Stimulated activated CD8-positive, alpha-beta memory T cell treated with anti-CD3 and anti-CD28 coated beads, Interleukin-12 subunit alpha, Interleukin-12 subunit beta, amount 100 ng/mL, for 1 hour (primary cell): ENCODE measurements around the gene TRAF3.

Experiments
- DNase-seq: peaks from one replicate; pipeline ENCODE4 v3.0.0-alpha.2; 2020; ENCODE audit warnings: low read depth

TRAF3 gene

GRCh38 chr14:102777711-102778337, 575 bp downstream of the TRAF3 start:
- no peak for DNase-seq

GRCh38 chr14:102778338-102779083, 1.3 kb downstream of the TRAF3 start:
- DNase-seq = no peak

DNA sequence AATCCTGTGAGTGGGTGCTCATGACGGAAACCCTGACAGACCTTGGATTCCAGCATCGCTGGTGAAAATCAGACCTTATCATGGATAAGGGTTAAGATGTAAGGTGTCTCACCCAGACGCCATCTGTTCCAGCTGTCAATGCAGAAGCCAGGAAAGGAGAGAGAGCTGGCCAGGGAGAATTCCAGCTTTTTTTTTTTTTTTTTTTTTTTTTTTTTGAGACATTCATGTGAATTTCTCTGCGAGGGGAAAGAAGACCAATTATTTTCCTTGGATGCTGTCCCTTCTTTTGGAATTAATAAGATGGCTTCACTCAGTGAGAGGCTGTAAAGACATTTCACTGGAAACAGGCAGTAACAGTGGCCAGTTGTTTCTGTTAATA, 1.8 kb downstream of the TRAF3 start:
- no peak for DNase-seq

GRCh38 chr14:102779574-102780315, 2.5 kb downstream of the TRAF3 start:
- DNase-seq = no peak

DNA sequence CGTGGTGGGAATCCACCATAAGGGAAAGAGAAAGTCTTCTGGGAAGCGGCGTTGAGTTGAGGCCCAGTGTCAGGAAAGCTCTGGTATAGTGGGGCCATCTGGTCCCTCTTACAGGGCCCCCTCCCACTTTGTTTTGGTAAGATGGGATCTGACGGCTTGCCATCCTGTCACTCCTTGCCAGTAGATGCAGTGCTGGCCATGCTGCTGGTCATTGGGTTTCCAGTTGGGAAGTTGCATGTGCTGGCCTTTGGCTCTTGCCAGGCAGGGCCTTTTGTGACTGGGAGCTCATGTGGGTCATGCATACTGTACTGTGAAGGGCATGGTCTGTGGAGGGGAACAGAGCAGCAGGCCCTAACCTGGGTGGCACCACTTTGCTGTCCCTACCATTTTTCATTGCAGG, 3.8 kb downstream of the TRAF3 start:
- no peak for DNase-seq

GRCh38 chr14:102782974-102783373, 5.7 kb downstream of the TRAF3 start:
- no peak for DNase-seq

- no peak for DNase-seq
Observed at GRCh38 chr14:102784892-102785594, 7.8 kb downstream of the TRAF3 start.

DNA sequence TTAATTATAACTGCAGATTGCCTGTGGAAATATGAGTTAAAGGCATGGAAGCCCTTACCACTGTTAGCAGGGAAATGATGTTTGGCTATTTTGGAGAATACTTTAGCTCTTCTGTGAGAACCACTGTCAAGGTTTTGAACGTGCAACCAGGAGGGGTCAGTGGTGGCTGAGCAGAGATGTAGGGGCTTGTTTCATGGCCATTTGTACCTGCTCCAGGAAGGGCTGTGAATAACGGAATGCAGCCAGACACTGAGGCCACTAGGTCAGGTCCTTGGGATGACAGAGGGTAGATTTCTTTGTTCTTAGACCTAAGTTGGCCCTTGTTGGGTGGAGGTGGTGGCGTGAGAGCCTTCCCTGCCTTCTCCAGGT, 8.3 kb downstream of the TRAF3 start:
- DNase-seq = no peak

DNA sequence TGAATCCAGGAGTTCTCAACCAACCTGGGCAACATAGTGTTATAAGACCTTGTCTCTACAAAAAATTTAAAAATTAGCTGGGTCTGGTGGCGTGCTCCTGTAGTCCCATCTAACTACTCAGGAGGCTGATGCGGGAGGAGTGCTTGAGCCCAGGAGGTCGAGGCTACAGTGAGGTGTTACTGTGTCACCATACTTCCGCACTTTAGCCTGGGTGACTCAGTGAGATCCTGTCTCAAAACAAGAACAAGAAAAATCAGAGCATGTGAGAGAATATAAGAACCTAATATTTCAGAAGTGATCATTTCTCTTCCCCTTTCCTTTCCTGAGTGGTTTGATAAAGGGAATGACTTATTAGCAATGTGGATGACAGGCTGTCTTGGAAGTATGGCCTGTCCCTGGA, 9.5 kb downstream of the TRAF3 start:
- no peak for DNase-seq

GRCh38 chr14:102789349-102789748, 12.1 kb downstream of the TRAF3 start:
- DNase-seq = no peak

DNA sequence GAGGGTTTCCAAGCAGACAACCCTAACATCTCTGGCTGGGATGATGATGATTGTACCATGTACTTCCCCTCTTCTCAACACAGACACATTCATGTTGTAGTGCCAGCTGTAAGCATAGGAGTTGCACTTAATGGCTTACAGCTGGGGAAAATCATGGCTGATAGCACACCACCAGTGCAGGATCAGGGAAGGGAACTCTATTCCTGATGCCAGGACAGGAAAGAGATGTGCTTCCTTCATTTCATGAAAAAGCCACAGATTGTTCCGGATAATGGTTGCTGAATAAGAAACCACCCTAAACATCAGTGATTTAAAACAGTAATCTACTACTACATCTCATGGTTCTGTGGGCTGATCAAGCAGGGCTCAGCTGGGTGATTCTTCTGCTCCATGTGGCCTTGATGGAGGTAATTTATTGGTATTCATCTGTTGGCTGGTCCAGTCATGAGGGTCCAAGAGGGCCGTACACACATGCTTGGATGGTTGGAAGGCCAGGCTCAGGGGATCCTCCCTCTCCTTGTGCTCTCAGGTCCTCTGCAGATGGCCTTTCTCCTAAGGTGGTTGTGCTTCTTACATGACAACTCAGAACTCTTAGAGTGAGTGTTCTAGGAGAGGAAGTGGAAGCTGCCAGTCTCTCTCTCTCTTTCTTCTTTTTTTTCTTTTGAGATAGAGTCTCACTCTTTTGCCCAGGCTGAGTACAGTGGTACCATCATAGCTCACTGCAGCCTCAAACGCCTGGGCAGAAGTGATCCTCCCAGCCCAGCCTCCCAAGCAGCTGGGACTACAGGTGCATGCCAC, 16.5 kb downstream of the TRAF3 start:
- DNase-seq = no peak

GRCh38 chr14:102795060-102795925, 18.0 kb downstream of the TRAF3 start:
- DNase-seq = no peak

GRCh38 chr14:102796661-102797190, 19.5 kb downstream of the TRAF3 start:
- DNase-seq = no peak

DNA sequence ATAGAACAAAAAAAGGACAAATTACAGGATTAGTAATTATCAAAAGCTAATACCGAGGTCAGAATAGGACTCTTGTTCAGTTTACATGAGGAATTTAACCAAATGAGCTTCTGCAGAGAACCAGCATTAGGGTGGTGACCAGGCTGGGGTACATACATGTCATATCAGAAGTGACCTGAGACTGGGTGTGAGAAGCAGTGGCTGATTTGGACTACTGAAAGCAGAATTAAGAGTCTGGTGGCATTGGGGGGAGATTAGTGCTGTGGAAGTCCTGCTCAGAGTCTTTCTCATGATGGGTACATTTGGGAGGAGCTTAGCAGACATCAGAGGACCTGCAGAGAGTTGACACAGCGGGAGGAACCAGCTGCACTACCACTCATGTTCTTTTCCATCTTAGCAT, 21.7 kb downstream of the TRAF3 start:
- DNase-seq = no peak

DNA sequence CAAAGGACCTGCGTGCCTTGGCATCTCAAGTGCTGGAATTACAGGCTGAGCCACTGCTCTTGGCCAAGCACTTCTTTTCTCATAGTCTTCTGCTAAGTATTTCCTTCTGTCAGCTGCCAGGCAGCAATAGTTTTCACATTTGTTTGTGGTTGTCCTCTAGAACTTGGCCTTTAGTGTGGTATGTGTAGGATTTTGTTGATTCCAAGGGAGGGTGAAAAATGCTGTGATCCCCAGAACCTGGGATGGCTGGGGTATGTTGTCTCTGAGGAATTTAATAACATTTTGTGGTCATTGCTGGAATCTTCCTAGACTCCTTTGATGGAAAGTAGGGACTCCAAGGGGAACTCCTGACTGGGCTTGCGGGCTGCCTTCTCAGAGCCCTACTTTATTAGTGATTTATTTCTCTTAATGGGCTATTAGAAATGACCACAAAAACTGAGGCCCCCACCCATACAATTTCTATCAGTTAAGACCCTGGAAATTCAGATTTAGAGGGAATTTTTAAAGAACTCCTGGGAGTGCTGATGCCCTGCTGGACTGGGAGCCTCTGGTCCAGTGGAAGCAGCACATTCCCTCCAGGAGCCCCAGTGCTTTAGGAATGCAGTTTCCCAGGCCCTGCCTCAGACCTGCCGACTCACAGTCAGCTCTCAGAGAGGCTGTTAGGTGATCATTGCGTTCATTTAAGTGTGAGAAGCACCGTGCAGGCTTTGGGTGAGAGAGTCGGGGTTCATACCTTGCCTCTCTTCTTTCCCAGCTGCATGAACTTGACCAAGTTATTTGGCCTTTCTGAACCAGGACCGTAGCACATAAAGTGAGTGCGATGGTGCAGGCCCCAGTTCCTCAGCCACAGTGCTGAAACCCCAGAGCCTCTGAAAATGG, 22.7 kb downstream of the TRAF3 start:
- DNase-seq = no peak

DNA sequence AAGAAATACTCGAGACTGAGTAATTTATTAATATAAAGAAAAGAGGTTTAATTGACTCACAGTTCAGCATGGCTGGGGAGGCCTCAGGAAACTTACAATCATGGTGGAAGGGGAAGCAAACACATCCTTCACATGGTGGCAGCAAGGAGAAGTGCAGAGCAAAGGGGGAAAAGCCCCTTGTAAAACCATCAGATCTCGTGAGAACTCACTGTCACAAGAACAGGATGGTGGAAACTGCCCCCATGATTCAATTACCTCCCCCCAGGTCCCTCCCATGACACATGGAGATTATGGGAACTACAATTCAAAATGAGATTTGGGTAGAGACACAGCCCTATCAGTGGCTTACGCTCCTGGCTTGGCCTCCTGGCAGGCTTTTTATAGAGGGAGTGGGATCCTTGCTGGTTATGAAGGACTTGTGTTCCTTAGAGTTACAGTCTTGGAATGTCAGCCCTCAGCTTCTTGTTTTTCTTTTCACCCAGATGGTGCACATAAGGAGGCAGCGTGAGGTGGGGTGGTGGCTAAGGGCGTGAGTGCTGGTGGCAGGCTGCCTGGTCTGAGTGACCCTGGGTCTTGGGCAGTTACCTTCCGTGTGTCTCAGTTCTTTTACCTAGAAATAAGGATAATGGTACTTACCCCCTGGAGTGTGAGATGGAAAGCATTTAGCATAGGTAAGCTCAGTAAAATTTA, 25.7 kb downstream of the TRAF3 start:
- DNase-seq = no peak

GRCh38 chr14:102804858-102805257, 27.6 kb downstream of the TRAF3 start:
- no peak for DNase-seq

- DNase-seq = peak; percentile 19
Observed at GRCh38 chr14:102805371-102805891, 28.2 kb downstream of the TRAF3 start.

DNA sequence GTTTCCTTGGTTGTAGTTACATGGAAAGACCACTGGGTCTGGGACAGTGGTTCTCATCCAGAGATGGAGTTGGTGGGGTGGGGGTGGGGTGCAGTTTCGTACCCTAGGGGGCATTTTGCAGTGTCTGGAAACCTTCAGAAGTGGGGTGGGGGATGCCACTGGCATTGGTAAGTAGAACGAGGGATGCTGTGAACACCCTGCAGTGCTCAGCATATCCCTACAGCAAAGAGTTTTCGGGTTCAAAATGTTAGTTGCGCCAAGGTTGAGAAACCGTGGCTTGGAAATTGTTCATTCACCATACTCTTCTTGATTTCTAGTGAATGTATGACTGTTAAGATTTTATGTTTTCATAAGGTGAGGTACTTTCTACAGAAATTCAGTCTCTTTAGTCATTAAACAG, 28.7 kb downstream of the TRAF3 start:
- DNase-seq = no peak
